Sigmoid colon (tissue), 3 donors: ENCODE data around the gene PTPRB.

ENCODE experiments used
- CTCF ChIP-seq, 4 experiments: fragments of 450-650 bp in 3 of 4; fragments of 200-600 bp in 1 of 4; IDR thresholded peaks; one replicate each; pipeline ENCODE4 v1.5.1; 2016 to 2019; ENCODE audit warnings: antibody characterized with exemption in 4 of 4, mild to moderate bottlenecking in 3 of 4, moderate library complexity in 2 of 4
- POLR2A ChIP-seq, 2 donors: fragments of 450-650 bp; IDR thresholded peaks; one replicate each; pipeline ENCODE4 v1.6.1; 2016; ENCODE audit warnings: antibody characterized with exemption in 2 of 2, mild to moderate bottlenecking in 2 of 2, moderate library complexity in 2 of 2

DNA sequence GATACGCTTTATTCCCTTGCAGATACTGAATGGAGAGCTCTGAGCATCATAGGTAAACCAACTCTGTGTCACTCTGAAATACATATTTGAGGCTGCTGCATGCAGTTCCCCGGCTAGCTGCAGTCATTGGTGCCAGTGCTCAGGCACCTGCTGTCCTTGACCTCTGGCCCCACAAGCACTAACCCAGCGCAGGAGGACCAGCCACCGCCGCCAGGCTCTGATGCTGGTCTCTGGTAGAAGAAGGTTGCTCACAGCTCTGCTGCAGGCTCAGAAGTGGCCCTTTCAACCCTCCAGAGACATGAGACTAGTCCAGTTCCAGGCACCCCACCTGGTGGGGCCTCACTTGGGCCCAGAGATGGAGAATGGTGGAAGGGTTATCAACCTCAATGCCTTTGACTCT lies 34.5 kb upstream of the PTPRB start:
- TF ChIP-seq CTCF (IDR thresholded peaks at IDR 0.05) = no peak
- TF ChIP-seq POLR2A (IDR thresholded peaks at IDR 0.05) = no peak
